ENCODE results near the gene FAXDC2. TPM values are rescaled to one million over a fixed set of nuclear protein-coding genes. Genes with fewer than 3 reads are reported as not detected.

Gene FAXDC2
- total and polyA plus RNA-seq, 2 of the 13 experiments (the other 11 are each of a cell fraction or from before 2014, with no cell fraction given): 4.7 to 58.8 TPM

DNA sequence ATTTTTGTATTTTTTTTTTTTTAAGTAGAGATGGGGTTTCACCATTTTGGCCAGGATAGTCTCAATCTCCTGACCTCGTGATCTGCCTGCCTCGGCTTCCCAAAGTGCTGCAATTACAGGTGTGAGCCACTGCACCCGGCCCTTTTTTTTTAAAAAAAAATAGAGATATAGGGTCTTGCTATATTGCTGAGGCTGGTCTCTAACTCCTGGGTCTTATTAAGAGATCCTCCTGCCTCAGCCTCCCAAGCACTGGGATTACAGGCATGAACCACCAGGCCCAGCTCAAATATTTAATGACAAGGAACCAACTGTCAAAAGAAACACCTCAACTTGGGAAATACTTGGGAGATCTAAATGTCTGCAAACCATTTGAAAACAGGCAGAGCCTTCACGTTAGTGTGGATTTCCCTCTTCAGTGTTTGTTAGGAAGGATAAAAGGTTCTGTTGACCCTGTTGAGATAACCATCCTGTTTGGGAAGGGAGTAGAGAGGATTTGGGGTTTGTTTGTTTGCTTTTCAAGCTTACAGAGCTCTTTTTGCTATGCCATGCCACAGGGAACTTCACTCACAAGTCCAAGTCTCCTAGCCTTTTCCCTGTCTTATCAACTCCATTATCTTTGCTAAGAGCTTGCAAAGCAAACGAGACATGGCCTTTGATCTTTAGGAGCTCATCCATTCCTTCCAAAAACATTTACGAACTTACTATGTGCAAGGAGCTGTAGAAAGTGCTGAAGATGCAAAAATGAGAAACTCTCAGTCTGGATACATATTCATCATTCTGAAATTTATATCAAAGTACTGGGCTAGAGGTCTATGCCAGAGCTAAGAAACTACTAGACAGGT, 7.5 kb downstream of the FAXDC2 start (continued):
- TF ChIP-seq, protein P1, sequence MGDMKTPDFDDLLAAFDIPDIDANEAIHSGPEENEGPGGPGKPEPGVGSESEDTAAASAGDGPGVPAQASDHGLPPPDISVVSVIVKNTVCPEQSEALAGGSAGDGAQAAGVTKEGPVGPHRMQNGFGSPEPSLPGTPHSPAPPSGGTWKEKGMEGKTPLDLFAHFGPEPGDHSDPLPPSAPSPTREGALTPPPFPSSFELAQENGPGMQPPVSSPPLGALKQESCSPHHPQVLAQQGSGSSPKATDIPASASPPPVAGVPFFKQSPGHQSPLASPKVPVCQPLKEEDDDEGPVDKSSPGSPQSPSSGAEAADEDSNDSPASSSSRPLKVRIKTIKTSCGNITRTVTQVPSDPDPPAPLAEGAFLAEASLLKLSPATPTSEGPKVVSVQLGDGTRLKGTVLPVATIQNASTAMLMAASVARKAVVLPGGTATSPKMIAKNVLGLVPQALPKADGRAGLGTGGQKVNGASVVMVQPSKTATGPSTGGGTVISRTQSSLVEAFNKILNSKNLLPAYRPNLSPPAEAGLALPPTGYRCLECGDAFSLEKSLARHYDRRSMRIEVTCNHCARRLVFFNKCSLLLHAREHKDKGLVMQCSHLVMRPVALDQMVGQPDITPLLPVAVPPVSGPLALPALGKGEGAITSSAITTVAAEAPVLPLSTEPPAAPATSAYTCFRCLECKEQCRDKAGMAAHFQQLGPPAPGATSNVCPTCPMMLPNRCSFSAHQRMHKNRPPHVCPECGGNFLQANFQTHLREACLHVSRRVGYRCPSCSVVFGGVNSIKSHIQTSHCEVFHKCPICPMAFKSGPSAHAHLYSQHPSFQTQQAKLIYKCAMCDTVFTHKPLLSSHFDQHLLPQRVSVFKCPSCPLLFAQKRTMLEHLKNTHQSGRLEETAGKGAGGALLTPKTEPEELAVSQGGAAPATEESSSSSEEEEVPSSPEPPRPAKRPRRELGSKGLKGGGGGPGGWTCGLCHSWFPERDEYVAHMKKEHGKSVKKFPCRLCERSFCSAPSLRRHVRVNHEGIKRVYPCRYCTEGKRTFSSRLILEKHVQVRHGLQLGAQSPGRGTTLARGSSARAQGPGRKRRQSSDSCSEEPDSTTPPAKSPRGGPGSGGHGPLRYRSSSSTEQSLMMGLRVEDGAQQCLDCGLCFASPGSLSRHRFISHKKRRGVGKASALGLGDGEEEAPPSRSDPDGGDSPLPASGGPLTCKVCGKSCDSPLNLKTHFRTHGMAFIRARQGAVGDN (CRISPR knock-in tag; IDR thresholded peaks at IDR 0.05): no peak
- peak; percentile 78 for TF ChIP-seq TGIF2 (CRISPR knock-in tag; IDR thresholded peaks at IDR 0.05)
- TF ChIP-seq KDM1A (CRISPR knock-in tag; IDR thresholded peaks at IDR 0.05): no peak
- TF ChIP-seq MBD4 (IDR thresholded peaks at IDR 0.05; ENCODE audit: borderline replicate concordance, low read length): no peak
- TF ChIP-seq ZFY (CRISPR knock-in tag; IDR thresholded peaks at IDR 0.05): 0 out of 2 replicates have a peak, but pooled peaks have one; percentile 7
- TF ChIP-seq ZBTB3 (CRISPR knock-in tag; IDR thresholded peaks at IDR 0.05; ENCODE audit: borderline replicate concordance, low read depth): 0 out of 2 replicates have a peak, but pooled peaks have one; percentile 35
- TF ChIP-seq, protein P2, sequence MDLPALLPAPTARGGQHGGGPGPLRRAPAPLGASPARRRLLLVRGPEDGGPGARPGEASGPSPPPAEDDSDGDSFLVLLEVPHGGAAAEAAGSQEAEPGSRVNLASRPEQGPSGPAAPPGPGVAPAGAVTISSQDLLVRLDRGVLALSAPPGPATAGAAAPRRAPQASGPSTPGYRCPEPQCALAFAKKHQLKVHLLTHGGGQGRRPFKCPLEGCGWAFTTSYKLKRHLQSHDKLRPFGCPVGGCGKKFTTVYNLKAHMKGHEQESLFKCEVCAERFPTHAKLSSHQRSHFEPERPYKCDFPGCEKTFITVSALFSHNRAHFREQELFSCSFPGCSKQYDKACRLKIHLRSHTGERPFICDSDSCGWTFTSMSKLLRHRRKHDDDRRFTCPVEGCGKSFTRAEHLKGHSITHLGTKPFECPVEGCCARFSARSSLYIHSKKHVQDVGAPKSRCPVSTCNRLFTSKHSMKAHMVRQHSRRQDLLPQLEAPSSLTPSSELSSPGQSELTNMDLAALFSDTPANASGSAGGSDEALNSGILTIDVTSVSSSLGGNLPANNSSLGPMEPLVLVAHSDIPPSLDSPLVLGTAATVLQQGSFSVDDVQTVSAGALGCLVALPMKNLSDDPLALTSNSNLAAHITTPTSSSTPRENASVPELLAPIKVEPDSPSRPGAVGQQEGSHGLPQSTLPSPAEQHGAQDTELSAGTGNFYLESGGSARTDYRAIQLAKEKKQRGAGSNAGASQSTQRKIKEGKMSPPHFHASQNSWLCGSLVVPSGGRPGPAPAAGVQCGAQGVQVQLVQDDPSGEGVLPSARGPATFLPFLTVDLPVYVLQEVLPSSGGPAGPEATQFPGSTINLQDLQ (CRISPR knock-in tag; IDR thresholded peaks at IDR 0.05): no peak
- no peak for TF ChIP-seq ZFP1 (CRISPR knock-in tag; IDR thresholded peaks at IDR 0.05)
- TF ChIP-seq, protein P3, sequence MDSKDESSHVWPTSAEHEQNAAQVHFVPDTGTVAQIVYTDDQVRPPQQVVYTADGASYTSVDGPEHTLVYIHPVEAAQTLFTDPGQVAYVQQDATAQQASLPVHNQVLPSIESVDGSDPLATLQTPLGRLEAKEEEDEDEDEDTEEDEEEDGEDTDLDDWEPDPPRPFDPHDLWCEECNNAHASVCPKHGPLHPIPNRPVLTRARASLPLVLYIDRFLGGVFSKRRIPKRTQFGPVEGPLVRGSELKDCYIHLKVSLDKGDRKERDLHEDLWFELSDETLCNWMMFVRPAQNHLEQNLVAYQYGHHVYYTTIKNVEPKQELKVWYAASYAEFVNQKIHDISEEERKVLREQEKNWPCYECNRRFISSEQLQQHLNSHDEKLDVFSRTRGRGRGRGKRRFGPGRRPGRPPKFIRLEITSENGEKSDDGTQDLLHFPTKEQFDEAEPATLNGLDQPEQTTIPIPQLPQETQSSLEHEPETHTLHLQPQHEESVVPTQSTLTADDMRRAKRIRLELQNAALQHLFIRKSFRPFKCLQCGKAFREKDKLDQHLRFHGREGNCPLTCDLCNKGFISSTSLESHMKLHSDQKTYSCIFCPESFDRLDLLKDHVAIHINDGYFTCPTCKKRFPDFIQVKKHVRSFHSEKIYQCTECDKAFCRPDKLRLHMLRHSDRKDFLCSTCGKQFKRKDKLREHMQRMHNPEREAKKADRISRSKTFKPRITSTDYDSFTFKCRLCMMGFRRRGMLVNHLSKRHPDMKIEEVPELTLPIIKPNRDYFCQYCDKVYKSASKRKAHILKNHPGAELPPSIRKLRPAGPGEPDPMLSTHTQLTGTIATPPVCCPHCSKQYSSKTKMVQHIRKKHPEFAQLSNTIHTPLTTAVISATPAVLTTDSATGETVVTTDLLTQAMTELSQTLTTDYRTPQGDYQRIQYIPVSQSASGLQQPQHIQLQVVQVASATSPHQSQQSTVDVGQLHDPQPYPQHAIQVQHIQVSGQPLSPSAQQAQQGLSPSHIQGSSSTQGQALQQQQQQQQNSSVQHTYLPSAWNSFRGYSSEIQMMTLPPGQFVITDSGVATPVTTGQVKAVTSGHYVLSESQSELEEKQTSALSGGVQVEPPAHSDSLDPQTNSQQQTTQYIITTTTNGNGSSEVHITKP (CRISPR knock-in tag; IDR thresholded peaks at IDR 0.05; ENCODE audit: low read depth): no peak
- no peak for TF ChIP-seq ZNF546 (CRISPR knock-in tag; conservative IDR thresholded peaks at IDR 0.05)
- TF ChIP-seq, protein P4, sequence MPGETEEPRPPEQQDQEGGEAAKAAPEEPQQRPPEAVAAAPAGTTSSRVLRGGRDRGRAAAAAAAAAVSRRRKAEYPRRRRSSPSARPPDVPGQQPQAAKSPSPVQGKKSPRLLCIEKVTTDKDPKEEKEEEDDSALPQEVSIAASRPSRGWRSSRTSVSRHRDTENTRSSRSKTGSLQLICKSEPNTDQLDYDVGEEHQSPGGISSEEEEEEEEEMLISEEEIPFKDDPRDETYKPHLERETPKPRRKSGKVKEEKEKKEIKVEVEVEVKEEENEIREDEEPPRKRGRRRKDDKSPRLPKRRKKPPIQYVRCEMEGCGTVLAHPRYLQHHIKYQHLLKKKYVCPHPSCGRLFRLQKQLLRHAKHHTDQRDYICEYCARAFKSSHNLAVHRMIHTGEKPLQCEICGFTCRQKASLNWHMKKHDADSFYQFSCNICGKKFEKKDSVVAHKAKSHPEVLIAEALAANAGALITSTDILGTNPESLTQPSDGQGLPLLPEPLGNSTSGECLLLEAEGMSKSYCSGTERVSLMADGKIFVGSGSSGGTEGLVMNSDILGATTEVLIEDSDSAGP (CRISPR knock-in tag; IDR thresholded peaks at IDR 0.05; ENCODE audit: borderline replicate concordance): no peak
- no peak for TF ChIP-seq ZNF672 (CRISPR knock-in tag; IDR thresholded peaks at IDR 0.05)
- TF ChIP-seq ZNF563 (CRISPR knock-in tag; IDR thresholded peaks at IDR 0.05): no peak
- no peak for TF ChIP-seq ZNF572 (CRISPR knock-in tag; IDR thresholded peaks at IDR 0.05)
- TF ChIP-seq REL (CRISPR knock-in tag; conservative IDR thresholded peaks at IDR 0.05): no peak

Measured in HepG2 (cell line).